A549 (cell line): ENCODE measurements around the gene COPS3. TPM values are rescaled to one million over a fixed set of nuclear protein-coding genes. Genes with fewer than 3 reads are reported as not detected.

ENCODE experiments used
- ATAC-seq, 2 experiments: fragments of 200-7000 bp in 1 of 2; fragments of >200 bp in 1 of 2; cut with Nextera tagmentation in 1 of 2; cut with Tn5 transposase in 1 of 2; 3 replicates each; pipeline versions ENCODE4 v1.8.0 to v1.9.1; 2018 to 2020; ENCODE audit warnings: mild to moderate bottlenecking in 1 of 2, moderate library complexity in 1 of 2
- CTCF ChIA-PET: fragments of 300-600 bp; sonication (Branson Sonifier 250); formaldehyde crosslinking; extraction: SDS; loops from one replicate; lab custom pipeline; 2021; ENCODE audit warnings: antibody characterized with exemption, inconsistent platforms; lab: Yijun Ruan, JAX
- POLR2A ChIA-PET: fragments of 350-600 bp; formaldehyde crosslinking; extraction: SDS; loops from one replicate; lab custom pipeline; 2021; ENCODE audit warnings: antibody characterized with exemption, inconsistent platforms; lab: Yijun Ruan, JAX
- DNase-seq, 2 experiments: peaks; one replicate each; pipeline versions ENCODE4 v3.0.0 to v3.0.0-alpha.2; 2011 to 2016; ENCODE audit warnings: low read depth in 1 of 2, low spot score in 1 of 2
- FAIRE-seq: peaks from 2 replicates; lab custom pipeline; 2011; peaks lifted over from hg19 to GRCh38; lab: Jason Lieb, UNC
- H3K27ac ChIP-seq, 2 experiments: fragments of >200 bp; sonication (Bioruptor Twin); formaldehyde crosslinking; 3 replicates each; pipeline ENCODE4 v1.5.1; 2016 to 2017
- H3K4me1 ChIP-seq: fragments of >200 bp; sonication (Bioruptor Twin); formaldehyde crosslinking; 3 replicates; pipeline ENCODE4 v1.6.1; 2016
- H3K4me2 ChIP-seq: fragments of >200 bp; sonication (Bioruptor Twin); formaldehyde crosslinking; 3 replicates; pipeline ENCODE4 v1.6.1; 2016
- H3K4me3 ChIP-seq: fragments of >200 bp; sonication (Bioruptor Twin); formaldehyde crosslinking; 3 replicates; pipeline ENCODE4 v1.5.1; 2016
- H3K9me3 ChIP-seq: fragments of >200 bp; sonication (Bioruptor Twin); formaldehyde crosslinking; 3 replicates; pipeline ENCODE4 v1.6.1; 2016
- CBX8 ChIP-seq: fragments of 200-600 bp; sonication (generic); IDR thresholded peaks from 2 replicates; pipeline ENCODE4 v1.6.1; 2016
- HEYL ChIP-seq: fragments of 250-450 bp; sonication (Bioruptor Pico); IDR thresholded peaks from 2 replicates; pipeline ENCODE4 v1.8.0; 2021; ENCODE audit warnings: mild to moderate bottlenecking, moderate library complexity
- HOXB5 ChIP-seq: fragments of 250-450 bp; sonication (Bioruptor Pico); IDR thresholded peaks from 2 replicates; pipeline ENCODE4 v1.5.0; 2020; ENCODE audit warnings: mild to moderate bottlenecking, moderate library complexity
- KDM1A ChIP-seq: fragments of 200-600 bp; sonication (generic); IDR thresholded peaks from 2 replicates; pipeline ENCODE4 v1.6.1; 2016; ENCODE audit warnings: low read depth, mild to moderate bottlenecking
- NFE2L2 ChIP-seq: fragments of 150-350 bp; conservative IDR thresholded peaks from 2 replicates; pipeline ENCODE4 v1.6.1; 2014; ENCODE audit warnings: low read length
- NPAS2 ChIP-seq: fragments of 250-450 bp; sonication (Bioruptor Pico); IDR thresholded peaks from 2 replicates; pipeline ENCODE4 v1.8.0; 2022; ENCODE audit warnings: mild to moderate bottlenecking, moderate library complexity, borderline replicate concordance
- PHF8 ChIP-seq: fragments of 200-600 bp; sonication (generic); IDR thresholded peaks from 2 replicates; pipeline ENCODE4 v1.6.1; 2016; ENCODE audit warnings: low read depth, mild to moderate bottlenecking, antibody characterized with exemption, moderate library complexity, borderline replicate concordance
- RAD21 ChIP-seq, 2 experiments: fragments of >200 bp in 1 of 2; sonication (Bioruptor Twin) in 1 of 2; formaldehyde crosslinking in 1 of 2; IDR thresholded peaks in 1 of 2; conservative IDR thresholded peaks in 1 of 2; 2 replicates in 1 of 2; 3 replicates in 1 of 2; pipeline ENCODE4 v1.6.1; 2012 to 2018; ENCODE audit warnings: inconsistent platforms in 1 of 2
- RFX5 ChIP-seq: fragments of 450-650 bp; IDR thresholded peaks from 2 replicates; pipeline ENCODE4 v1.7.1; 2014; ENCODE audit warnings: antibody characterized with exemption, mild to moderate bottlenecking, moderate library complexity
- RNF2 ChIP-seq: fragments of 200-600 bp; sonication (generic); IDR thresholded peaks from 2 replicates; pipeline ENCODE4 v1.6.1; 2016; ENCODE audit warnings: low read depth, mild to moderate bottlenecking, antibody characterized with exemption, moderate library complexity, borderline replicate concordance
- WGBS: methylation state at CpG from one replicate; pipeline ENCODE4 v1.1.6; 2017; ENCODE audit errors: missing lambda C conversion rate; 5-methylcytosine and 5-hydroxymethylcytosine counted together
- polyA plus RNA-seq, 4 experiments: library from polyadenylated mRNA; depleted of rRNA in 3 of 4; stranded (reverse); fragments of >200 nt; fragmentation: RNase III in 1 of 4; extraction: RNeasy Plus Mini Kit Qiagen cat#74134 plus additional on column Dnase treatment in 1 of 4; gene quantifications; 2 replicates in 3 of 4; 3 replicates in 1 of 4; pipeline ENCODE4 v1.2.3, GENCODE V29; 2011 to 2017
- TF ChIP-seq, protein P1 (sequence below): IDR thresholded peaks from 2 replicates; pipeline ENCODE4 v1.6.1; 2012
- TF ChIP-seq, protein P2 (sequence below): fragments of 450-650 bp; IDR thresholded peaks from 2 replicates; pipeline ENCODE4 v1.6.1; 2014; ENCODE audit warnings: antibody characterized with exemption
- TF ChIP-seq, protein P3 (sequence below): fragments of 150-350 bp; IDR thresholded peaks from 2 replicates; pipeline ENCODE4 v1.6.1; 2014; ENCODE audit warnings: low read depth, mild to moderate bottlenecking, low read length
- TF ChIP-seq, protein P4 (sequence below): fragments of 250-450 bp; sonication (Bioruptor Pico); IDR thresholded peaks from 2 replicates; pipeline ENCODE4 v1.5.0; 2021; ENCODE audit warnings: mild to moderate bottlenecking, moderate library complexity, borderline replicate concordance
- TF ChIP-seq, protein P5 (sequence below): fragments of >200 bp; sonication (Bioruptor Twin); formaldehyde crosslinking; IDR thresholded peaks from 3 replicates; pipeline ENCODE4 v1.6.1; 2016

The COPS3 gene
- polyA plus RNA-seq, 2 of the 4 experiments (the other 2 are of a cell fraction), result 149 to 204 TPM

DNA sequence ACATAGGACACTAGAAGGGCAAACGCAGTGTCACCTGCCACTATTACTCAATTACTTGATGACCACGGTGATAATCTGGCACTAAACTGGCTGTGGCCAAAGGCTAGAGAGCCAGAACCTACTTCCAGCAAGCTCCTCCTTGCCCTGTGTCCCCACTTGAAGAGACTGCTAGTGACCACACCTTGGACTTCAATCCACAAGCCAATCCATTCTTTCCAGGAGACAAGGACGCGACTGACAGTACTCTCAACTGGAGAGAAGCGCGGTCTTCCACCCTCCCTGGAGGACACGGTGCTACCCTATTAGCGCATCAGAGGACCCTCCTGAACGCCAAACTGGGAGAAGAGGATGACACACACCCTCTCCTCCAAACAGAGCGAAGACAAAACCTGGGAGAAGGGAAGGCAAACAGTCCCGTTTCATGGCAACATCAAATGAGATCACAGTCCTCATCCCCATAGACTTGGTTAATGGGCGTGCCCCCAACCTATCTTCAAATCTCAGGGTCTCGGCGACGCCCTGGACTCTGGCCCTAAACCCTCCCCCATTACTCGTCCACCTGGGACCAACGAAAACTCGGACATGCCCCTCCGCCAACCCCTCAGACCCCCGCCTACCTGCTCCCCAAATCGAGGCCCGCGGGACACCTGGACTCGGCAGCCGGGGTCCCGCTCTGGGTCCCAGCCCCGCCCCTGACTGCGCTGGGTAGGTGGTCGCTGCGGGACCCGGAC lies 44.6 kb downstream of the COPS3 start:
- CTCF ChIA-PET, result interaction anchor here (0.6 to 2.9 kb wide), 7 partner anchors 11 to 269 kb away, joined by 3 to 11 read pairs (median 3); no protein-coding TSS in a partner anchor

DNA sequence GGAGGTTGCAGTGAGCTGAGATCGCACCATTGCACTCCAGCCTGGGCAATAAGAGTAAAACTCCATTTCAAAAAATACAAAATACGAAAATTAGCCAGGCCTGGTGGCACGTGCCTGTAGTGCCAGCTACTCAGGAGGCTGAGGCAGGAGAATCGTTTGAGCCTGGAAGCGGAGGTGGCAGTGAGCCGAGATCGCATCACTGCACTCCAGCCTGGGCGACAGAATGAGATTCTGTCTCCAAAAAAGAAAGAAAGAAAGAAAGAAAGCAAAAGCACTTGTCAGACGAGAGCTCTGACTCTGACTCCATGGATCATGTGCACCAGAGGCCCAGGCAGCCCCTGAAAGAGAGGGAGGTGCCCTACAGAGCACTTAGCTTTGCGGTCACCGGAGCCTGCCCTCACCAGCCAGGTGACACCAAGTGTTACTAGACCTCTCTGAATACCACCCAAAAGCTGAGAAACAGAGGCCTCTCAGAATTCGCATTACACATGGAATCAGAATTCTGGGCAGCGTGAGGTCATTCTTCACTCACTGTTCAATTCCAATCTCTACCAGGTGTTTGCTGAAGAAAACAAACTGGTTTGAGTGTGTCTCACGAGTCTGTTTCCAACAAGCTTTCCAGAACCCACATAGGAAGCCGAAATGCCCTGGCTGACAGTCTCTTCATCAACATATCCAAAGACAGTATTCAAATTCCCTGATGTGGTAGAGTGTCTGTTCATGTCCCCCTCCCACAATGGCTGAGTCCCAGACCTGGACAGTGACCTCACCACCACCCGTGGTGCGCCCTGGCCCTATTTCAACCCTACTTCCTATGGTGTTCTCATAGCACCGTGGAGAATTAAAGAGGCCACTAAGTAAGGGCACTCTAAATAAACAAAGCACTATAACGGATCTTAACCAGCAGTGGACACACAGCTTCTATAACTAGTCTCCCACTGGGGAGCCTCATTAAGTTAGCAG lies 45.6 kb downstream of the COPS3 start:
- ChIA-PET POLR2A (interaction anchor here (0.6 to 0.7 kb wide), 2 partner anchors 23 to 45 kb away, joined by 3 to 4 read pairs; no protein-coding TSS in a partner anchor), CTCF (interaction anchor here (0.6 to 2.9 kb wide), 5 partner anchors 10 to 624 kb away, joined by 3 to 11 read pairs (median 4); no protein-coding TSS in a partner anchor)
- ATAC-seq, result peak in 1 of 2 experiments; percentile 1; a peak in 2 of 6 replicates
- TF ChIP-seq, protein P1, sequence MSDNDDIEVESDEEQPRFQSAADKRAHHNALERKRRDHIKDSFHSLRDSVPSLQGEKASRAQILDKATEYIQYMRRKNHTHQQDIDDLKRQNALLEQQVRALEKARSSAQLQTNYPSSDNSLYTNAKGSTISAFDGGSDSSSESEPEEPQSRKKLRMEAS, result no peak
- TF ChIP-seq, all 56 proteins: peak for 0
- Histone ChIP-seq H3K4me1 (peaks cover 16% of the 10 kb centered on the region), H3K9me3 (no peaks in the 10 kb centered on the region), H3K27ac (peak overlapping the region; percentile 82 to 97), H3K4me3 (peak overlapping the region; percentile 85), H3K4me2 (peak overlapping the region; percentile 93)
- FAIRE-seq, result no peak
- WGBS, result 76% methylated on average over 19 of the region's 19 CpGs
- no peak for DNase-seq

More for the DNA sequence above, 44.6 kb downstream of the COPS3 start:
- POLR2A ChIA-PET, result interaction anchor here (0.7 to 1.1 kb wide), 4 partner anchors 10 to 174 kb away, joined by 3 to 6 read pairs (median 4); no protein-coding TSS in a partner anchor
- Histone ChIP-seq H3K4me3 (peak overlapping the region; percentile 85), H3K4me1 (peaks cover 16% of the 10 kb centered on the region)
- no peak for FAIRE-seq
- TF ChIP-seq HEYL (CRISPR knock-in tag) (no peak), PHF8 (peak; percentile 92; the same call in 1 of the 2 replicates)
- TF ChIP-seq, all 56 proteins: peak for 1
- 3% methylated on average over 19 of the region's 31 CpGs for WGBS
- peak overlapping the region; percentile 93 for H3K4me2 ChIP-seq
- H3K9me3 ChIP-seq, result no peaks in the 10 kb centered on the region
- DNase-seq, result peak; percentile 36 to 44
- H3K27ac ChIP-seq, result peak overlapping the region; percentile 82 to 97
- ATAC-seq, result peak; percentile 45 to 57

DNA sequence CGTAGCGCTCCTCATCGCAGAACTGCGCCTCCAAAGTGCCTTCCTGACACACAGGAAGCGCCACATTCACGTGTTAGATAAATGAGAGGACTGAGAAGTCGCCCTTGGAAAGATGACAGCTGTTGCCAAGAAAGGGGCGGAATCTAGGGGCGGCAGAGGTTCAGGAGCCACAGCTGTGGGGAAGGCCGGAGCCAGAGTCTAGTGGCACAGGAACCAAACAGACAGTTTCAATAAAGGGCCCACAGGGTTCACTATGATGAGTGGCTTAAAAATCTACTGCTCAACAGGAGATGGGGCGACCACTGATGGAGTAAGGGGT lies 48.8 kb downstream of the COPS3 start:
- Histone ChIP-seq H3K27ac (no peak overlapping the region), H3K4me3 (no peak overlapping the region), H3K4me1 (peaks cover 10% of the 10 kb centered on the region), H3K9me3 (no peaks in the 10 kb centered on the region), H3K4me2 (no peak overlapping the region)
- POLR2A ChIA-PET, result no interaction called here
- TF ChIP-seq, protein P2, sequence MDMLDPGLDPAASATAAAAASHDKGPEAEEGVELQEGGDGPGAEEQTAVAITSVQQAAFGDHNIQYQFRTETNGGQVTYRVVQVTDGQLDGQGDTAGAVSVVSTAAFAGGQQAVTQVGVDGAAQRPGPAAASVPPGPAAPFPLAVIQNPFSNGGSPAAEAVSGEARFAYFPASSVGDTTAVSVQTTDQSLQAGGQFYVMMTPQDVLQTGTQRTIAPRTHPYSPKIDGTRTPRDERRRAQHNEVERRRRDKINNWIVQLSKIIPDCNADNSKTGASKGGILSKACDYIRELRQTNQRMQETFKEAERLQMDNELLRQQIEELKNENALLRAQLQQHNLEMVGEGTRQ, result no peak
- TF ChIP-seq NFE2L2, result no peak
- TF ChIP-seq, protein P3, sequence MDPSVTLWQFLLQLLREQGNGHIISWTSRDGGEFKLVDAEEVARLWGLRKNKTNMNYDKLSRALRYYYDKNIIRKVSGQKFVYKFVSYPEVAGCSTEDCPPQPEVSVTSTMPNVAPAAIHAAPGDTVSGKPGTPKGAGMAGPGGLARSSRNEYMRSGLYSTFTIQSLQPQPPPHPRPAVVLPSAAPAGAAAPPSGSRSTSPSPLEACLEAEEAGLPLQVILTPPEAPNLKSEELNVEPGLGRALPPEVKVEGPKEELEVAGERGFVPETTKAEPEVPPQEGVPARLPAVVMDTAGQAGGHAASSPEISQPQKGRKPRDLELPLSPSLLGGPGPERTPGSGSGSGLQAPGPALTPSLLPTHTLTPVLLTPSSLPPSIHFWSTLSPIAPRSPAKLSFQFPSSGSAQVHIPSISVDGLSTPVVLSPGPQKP, result no peak
- TF ChIP-seq, protein P4, sequence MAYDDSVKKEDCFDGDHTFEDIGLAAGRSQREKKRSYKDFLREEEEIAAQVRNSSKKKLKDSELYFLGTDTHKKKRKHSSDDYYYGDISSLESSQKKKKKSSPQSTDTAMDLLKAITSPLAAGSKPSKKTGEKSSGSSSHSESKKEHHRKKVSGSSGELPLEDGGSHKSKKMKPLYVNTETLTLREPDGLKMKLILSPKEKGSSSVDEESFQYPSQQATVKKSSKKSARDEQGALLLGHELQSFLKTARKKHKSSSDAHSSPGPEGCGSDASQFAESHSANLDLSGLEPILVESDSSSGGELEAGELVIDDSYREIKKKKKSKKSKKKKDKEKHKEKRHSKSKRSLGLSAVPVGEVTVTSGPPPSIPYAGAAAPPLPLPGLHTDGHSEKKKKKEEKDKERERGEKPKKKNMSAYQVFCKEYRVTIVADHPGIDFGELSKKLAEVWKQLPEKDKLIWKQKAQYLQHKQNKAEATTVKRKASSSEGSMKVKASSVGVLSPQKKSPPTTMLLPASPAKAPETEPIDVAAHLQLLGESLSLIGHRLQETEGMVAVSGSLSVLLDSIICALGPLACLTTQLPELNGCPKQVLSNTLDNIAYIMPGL (CRISPR knock-in tag), result no peak
- FAIRE-seq (no peak), ATAC-seq (no peak), DNase-seq (no peak)
- 90% methylated on average over 11 of the region's 11 CpGs for WGBS
- CTCF ChIA-PET, result interaction anchor here (0.6 to 1.2 kb wide), 4 partner anchors 9 to 129 kb away, joined by 3 to 4 read pairs (median 4); no protein-coding TSS in a partner anchor

DNA sequence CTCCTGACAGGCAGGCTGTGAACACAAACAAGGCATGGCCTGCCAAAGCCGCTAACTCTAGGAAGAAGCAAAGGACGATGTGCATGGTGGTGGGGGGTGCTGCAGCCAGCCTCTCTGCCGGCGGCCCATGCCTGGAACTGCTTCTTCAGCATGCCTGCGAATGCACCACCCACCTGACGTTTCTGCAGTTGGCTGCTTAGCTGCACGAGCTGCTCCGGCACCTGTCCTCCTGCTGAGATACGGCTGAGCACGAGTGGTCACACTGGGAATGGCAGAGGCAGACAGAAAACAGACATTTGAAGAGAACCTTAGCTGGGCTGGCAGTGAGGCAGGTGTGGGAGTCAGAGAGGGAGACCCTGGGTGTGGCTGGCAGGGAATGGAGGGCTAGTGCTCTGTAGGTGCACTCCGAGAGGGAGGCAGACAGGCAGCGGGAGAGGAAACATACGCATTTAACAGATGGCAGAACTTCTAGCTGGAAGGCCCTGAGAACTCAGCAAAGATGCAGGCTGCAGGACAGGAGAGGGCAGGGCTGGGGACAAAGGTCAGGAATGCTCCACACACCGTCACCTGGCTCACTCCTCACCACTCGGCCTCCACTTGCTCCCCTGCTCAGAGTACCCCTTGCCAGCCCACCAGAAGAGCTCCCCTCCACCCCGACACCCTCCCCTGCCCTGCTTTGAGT lies 49.3 kb downstream of the COPS3 start:
- no peak for FAIRE-seq
- peaks cover 10% of the 10 kb centered on the region for H3K4me1 ChIP-seq
- H3K4me3 ChIP-seq, result no peak overlapping the region
- H3K9me3 ChIP-seq, result no peaks in the 10 kb centered on the region
- no peak for DNase-seq
- WGBS, result 86% methylated on average over 16 of the region's 16 CpGs
- POLR2A ChIA-PET, result no interaction called here
- H3K4me2 ChIP-seq, result no peak overlapping the region
- ATAC-seq, result no peak
- H3K27ac ChIP-seq, result no peak overlapping the region
- TF ChIP-seq CBX8 (no peak), NPAS2 (CRISPR knock-in tag) (no peak), HOXB5 (CRISPR knock-in tag) (no peak), RFX5 (no peak), RAD21 (conservative IDR thresholded peaks at IDR 0.05 in 1 of 2, IDR thresholded peaks at IDR 0.05 in 1 of 2) (no peak), RNF2 (no peak), KDM1A (no peak)
- TF ChIP-seq, protein P3, result no peak
- TF ChIP-seq, protein P5, sequence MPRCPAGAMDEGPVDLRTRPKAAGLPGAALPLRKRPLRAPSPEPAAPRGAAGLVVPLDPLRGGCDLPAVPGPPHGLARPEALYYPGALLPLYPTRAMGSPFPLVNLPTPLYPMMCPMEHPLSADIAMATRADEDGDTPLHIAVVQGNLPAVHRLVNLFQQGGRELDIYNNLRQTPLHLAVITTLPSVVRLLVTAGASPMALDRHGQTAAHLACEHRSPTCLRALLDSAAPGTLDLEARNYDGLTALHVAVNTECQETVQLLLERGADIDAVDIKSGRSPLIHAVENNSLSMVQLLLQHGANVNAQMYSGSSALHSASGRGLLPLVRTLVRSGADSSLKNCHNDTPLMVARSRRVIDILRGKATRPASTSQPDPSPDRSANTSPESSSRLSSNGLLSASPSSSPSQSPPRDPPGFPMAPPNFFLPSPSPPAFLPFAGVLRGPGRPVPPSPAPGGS, result no peak
- TF ChIP-seq, protein P1, result no peak
- TF ChIP-seq, all 56 proteins: peak for 0
- CTCF ChIA-PET, result interaction anchor here (0.8 to 1.2 kb wide), 3 partner anchors 8 to 89 kb away, joined by 3 to 4 read pairs (median 3); no protein-coding TSS in a partner anchor
